Breast epithelium (tissue), 4 donors: ENCODE measurements around the gene RRAD. TPM values are rescaled to one million over a fixed set of nuclear protein-coding genes. Genes with fewer than 3 reads are reported as not detected.

Source experiments
- DNase-seq, 2 donors: peaks; one replicate each; pipeline ENCODE4 v3.0.0-alpha.2; 2019; ENCODE audit warnings: low spot score in 2 of 2
- H3K27ac ChIP-seq, 2 donors: fragments of 200-600 bp; sonication (generic) in 1 of 2; one replicate each; pipeline ENCODE4 v1.5.1; 2016 to 2019; ENCODE audit warnings: mild to moderate bottlenecking in 1 of 2
- H3K27me3 ChIP-seq, 2 donors: fragments of 200-600 bp; sonication (generic) in 1 of 2; one replicate each; pipeline versions ENCODE4 v1.5.1 to v1.6.0; 2017 to 2019; ENCODE audit warnings: control low read depth in 1 of 2, mild to moderate bottlenecking in 1 of 2
- H3K36me3 ChIP-seq: fragments of 200-600 bp; one replicate; pipeline ENCODE4 v1.5.1; 2019
- H3K4me1 ChIP-seq, 2 donors: fragments of 200-600 bp; sonication (generic); one replicate each; pipeline ENCODE4 v1.5.1; 2016 to 2019; ENCODE audit warnings: control low read depth in 1 of 2
- H3K4me3 ChIP-seq, 3 donors: fragments of 200-600 bp; sonication (generic); 1 replicate in 2 of 3; 2 replicates in 1 of 3; pipeline ENCODE4 v1.5.1; 2016 to 2019; ENCODE audit warnings: mild to moderate bottlenecking in 3 of 3, moderate library complexity in 2 of 3
- H3K9me3 ChIP-seq, 2 donors: fragments of 200-600 bp; sonication (generic) in 1 of 2; one replicate each; pipeline ENCODE4 v1.5.1; 2016 to 2019; ENCODE audit warnings: control low read depth in 1 of 2
- POLR2A ChIP-seq: fragments of 450-650 bp; IDR thresholded peaks from one replicate; pipeline ENCODE4 v1.6.1; 2016; ENCODE audit warnings: antibody characterized with exemption, mild to moderate bottlenecking, moderate library complexity
- POLR2AphosphoS5 ChIP-seq, 3 donors: sonication (generic); formaldehyde crosslinking; IDR thresholded peaks; one replicate each; pipeline ENCODE4 v1.6.1; 2017; ENCODE audit warnings: antibody characterized with exemption in 3 of 3
- intact Hi-C: fragments of 100-400 bp; cut with DNase I; formaldehyde crosslinking; loops from one replicate; pipeline ENCODE4 v1.15.1; 2023; ENCODE audit warnings: low total_unique reads
- total RNA-seq, 3 donors: library from RNA; depleted of rRNA; stranded (reverse); fragments of >200 nt; gene quantifications; one replicate each; pipeline ENCODE4 v1.1.0, GENCODE V29; 2016
- TF ChIP-seq, protein P1 (sequence below), 3 donors: fragments of 450-650 bp; IDR thresholded peaks; one replicate each; pipeline ENCODE4 v1.5.1; 2016 to 2017; ENCODE audit warnings: antibody characterized with exemption in 3 of 3, mild to moderate bottlenecking in 3 of 3, moderate library complexity in 3 of 3

The RRAD gene
- total RNA-seq, 3 donors from 2014 or later = 7.7 to 11.1 (median 8.0) TPM

DNA sequence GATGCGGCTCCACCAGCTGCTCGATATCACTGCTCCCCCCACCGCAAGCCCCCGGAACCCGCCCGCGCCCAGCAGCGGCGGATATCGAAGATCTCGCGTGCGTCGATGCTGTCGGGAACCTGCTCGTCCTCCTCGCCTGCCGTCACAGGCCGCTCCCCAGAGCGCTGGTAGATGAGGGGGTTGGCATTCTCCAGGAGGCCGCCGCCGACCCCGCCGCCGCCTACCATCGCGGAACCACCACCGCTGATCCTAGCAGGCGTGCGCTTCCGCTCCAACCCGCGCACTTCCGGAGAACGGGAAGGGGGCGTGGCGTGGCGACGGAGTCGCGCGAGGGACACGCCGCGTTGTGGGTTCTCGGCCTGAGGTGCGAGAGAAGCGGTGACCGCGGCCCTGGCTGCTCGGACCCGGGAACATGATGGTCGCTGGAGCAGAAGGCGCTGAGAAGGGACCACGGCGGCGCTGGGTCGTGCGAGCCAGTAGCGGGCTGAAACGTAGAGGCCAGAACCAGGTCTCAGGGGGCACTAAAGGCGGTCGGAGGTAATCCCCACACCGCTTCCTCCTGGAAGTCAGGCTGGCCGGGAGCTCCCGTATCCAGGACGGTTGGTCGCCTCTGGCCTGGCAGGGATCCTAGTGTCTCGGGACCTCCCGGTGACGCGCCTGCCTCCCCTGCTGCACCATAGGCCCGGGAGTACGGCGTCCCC lies 9.0 kb upstream of the RRAD start, which contains the start of gene CIAO2B:
Gene CIAO2B, minus strand, starts transcription at position 265 of the 701 bp plus-strand sequence. Its CDS starts 38 bp downstream, at position 227.
- Histone ChIP-seq H3K27ac (peak within 1 kb of the TSS; percentile 94 to 95), H3K4me1 (peaks cover 11 to 21% of the 10 kb centered on the region in 2 donors)

DNA sequence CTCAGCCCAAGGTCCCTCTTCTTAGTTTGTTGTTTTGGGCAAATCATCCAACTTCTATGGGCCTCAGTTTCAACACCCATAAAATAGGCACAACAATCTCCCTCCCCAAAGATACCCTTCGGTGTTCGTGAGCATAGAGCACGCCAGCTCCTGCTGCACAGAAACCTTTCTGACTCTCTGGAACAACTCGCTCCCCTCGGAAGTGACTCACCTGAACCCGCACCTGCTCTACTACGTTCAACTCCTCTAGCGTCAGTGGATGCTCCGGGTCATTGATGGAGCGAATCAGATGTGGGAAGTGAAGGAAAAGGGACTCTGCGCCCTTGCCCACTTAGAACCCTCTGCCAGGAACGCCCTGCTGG lies 8.4 kb upstream of the RRAD start:
- H3K4me1 ChIP-seq = peaks cover 11 to 21% of the 10 kb centered on the region in 2 donors
- TF ChIP-seq POLR2A (no peak), POLR2AphosphoS5 (IDR thresholded peaks at IDR 0.05) (no peak)
- TF ChIP-seq, protein P1, sequence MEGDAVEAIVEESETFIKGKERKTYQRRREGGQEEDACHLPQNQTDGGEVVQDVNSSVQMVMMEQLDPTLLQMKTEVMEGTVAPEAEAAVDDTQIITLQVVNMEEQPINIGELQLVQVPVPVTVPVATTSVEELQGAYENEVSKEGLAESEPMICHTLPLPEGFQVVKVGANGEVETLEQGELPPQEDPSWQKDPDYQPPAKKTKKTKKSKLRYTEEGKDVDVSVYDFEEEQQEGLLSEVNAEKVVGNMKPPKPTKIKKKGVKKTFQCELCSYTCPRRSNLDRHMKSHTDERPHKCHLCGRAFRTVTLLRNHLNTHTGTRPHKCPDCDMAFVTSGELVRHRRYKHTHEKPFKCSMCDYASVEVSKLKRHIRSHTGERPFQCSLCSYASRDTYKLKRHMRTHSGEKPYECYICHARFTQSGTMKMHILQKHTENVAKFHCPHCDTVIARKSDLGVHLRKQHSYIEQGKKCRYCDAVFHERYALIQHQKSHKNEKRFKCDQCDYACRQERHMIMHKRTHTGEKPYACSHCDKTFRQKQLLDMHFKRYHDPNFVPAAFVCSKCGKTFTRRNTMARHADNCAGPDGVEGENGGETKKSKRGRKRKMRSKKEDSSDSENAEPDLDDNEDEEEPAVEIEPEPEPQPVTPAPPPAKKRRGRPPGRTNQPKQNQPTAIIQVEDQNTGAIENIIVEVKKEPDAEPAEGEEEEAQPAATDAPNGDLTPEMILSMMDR (IDR thresholded peaks at IDR 0.05) = no peak
- intact Hi-C loops = no loop called here
- peak overlapping the region; percentile 89 to 99 (median 90) for H3K4me3 ChIP-seq
- no peaks in the 10 kb centered on the region for H3K36me3 ChIP-seq
- H3K27ac ChIP-seq = peak overlapping the region; percentile 94 to 95
- H3K9me3 ChIP-seq = no peaks in the 10 kb centered on the region
- H3K27me3 ChIP-seq = no peaks in the 10 kb centered on the region
- no peak for DNase-seq

More for the DNA sequence above, 9.0 kb upstream of the RRAD start, which contains the start of gene CIAO2B:
- H3K4me3 ChIP-seq = peak within 1 kb of the TSS; percentile 89 to 99 (median 90)
- TF ChIP-seq POLR2AphosphoS5 (IDR thresholded peaks at IDR 0.05) = peak; percentile 96 to 97 (median 97)
- TF ChIP-seq POLR2A = peak; percentile 68
- TF ChIP-seq, protein P1 (IDR thresholded peaks at IDR 0.05) = no peak
- no peaks in the 10 kb centered on the region for H3K27me3 ChIP-seq
- intact Hi-C loops = no loop called here
- DNase-seq = peak; percentile 80 to 87
- H3K36me3 ChIP-seq = no peaks in the 10 kb centered on the region
- no peaks in the 10 kb centered on the region for H3K9me3 ChIP-seq

DNA sequence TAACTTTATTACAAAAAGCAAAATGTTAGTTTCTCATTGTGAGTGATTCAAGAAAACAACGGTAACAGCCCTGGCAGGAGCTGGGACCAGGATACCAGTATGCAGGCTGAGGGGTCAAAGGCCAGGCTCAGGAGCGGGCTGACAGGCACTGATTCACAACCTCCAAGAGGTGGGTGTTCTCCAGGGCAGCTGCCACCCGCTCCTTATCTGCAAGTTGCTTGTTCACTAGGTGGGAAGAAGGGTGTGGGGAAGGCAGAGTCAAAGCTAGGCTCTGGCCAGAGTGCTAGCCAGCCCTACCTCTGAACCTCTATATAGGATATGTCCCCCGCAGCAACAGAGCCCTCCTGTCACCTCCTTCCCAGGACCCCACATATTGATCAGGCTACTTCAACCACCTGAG lies 6.7 kb upstream of the RRAD start:
- no peak overlapping the region for H3K27ac ChIP-seq
- DNase-seq = no peak
- H3K27me3 ChIP-seq = no peaks in the 10 kb centered on the region
- H3K9me3 ChIP-seq = no peaks in the 10 kb centered on the region
- no peak overlapping the region for H3K4me3 ChIP-seq
- peaks cover 11 to 21% of the 10 kb centered on the region in 2 donors for H3K4me1 ChIP-seq
- H3K36me3 ChIP-seq = no peaks in the 10 kb centered on the region
- TF ChIP-seq POLR2AphosphoS5 (IDR thresholded peaks at IDR 0.05) = no peak
- TF ChIP-seq POLR2A = no peak
- TF ChIP-seq, protein P1 (IDR thresholded peaks at IDR 0.05) = no peak
- intact Hi-C loops = no loop called here

DNA sequence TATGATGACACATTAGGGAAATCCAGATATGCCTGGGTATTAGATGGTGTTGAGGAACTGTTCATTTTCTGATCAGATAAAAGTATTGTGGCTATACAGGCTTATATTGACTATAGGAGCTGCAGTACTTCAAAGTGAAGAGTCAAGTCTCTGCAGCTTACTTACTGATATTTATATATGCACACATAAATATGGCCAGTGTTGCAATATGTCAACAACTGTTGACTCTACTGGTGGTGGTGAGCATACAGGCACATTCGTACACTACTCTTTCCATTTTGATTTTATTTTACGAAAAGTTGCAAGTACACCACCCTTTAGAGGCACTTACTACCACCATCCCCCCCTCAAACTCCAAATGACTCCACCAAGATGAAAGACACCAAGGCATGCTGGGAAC lies 6.3 kb upstream of the RRAD start:
- Histone ChIP-seq H3K9me3 (no peaks in the 10 kb centered on the region), H3K4me3 (no peak overlapping the region), H3K4me1 (peaks cover 11 to 19% of the 10 kb centered on the region in 2 donors), H3K27me3 (no peaks in the 10 kb centered on the region), H3K27ac (no peak overlapping the region), H3K36me3 (no peaks in the 10 kb centered on the region)
- intact Hi-C loops = no loop called here
- no peak for DNase-seq
- TF ChIP-seq, protein P1 (IDR thresholded peaks at IDR 0.05) = no peak
- TF ChIP-seq POLR2A (no peak), POLR2AphosphoS5 (IDR thresholded peaks at IDR 0.05) (no peak)

DNA sequence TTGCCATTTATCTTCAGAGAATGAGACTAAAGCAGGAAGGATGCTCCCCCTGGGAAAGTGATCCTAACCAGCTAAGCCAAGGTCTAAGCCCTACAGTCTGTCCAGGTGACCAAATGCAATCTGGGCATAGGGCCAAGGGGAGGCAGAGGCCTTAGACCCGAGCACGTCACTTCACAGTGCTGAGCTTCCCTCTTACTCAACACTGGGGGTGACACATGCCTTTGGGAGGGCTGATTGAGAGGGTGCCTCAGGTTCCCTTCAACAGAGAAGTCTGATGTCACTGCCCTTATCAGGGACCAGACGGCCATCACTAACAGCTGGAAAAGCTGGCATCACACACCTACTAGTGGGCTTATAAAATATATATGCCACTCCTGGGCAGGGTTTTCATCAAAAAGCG lies 4.9 kb upstream of the RRAD start:
- Histone ChIP-seq H3K27ac (no peak overlapping the region), H3K4me1 (peaks cover 3 to 6% of the 10 kb centered on the region in 2 donors), H3K9me3 (no peaks in the 10 kb centered on the region), H3K4me3 (no peak overlapping the region), H3K36me3 (no peaks in the 10 kb centered on the region), H3K27me3 (no peaks in the 10 kb centered on the region)
- DNase-seq = no peak
- no peak for TF ChIP-seq POLR2A
- TF ChIP-seq, protein P1 (IDR thresholded peaks at IDR 0.05) = no peak
- TF ChIP-seq POLR2AphosphoS5 (IDR thresholded peaks at IDR 0.05) = no peak
- intact Hi-C loops = no loop called here
